Loucy (cell line): Measurements from ENCODE around the gene CACNA1H.

Experiments used
- H2AFZ ChIP-seq: fragments of 200-600 bp; sonication (generic); 2 replicates; pipeline ENCODE4 v1.6.0; 2016; ENCODE audit warnings: antibody characterized with exemption, mild to moderate bottlenecking, low read length, moderate library complexity
- H3F3A ChIP-seq: fragments of 200-600 bp; 2 replicates; pipeline ENCODE4 v1.6.0; 2016; ENCODE audit warnings: antibody characterized with exemption, low read depth, mild to moderate bottlenecking
- H3K27me3 ChIP-seq: fragments of 200-600 bp; sonication (generic); 2 replicates; pipeline ENCODE4 v1.6.1; 2014; ENCODE audit warnings: low read length, mild to moderate bottlenecking; ENCODE audit not compliant: insufficient read depth, poor library complexity, severe bottlenecking
- H3K36me3 ChIP-seq: fragments of 200-600 bp; sonication (generic); 2 replicates; pipeline ENCODE4 v1.6.1; 2016; ENCODE audit warnings: low read length; ENCODE audit not compliant: insufficient read depth
- H3K4me1 ChIP-seq: fragments of 200-600 bp; sonication (generic); 2 replicates; pipeline ENCODE4 v1.5.1; 2014; ENCODE audit warnings: low read length, mild to moderate bottlenecking; ENCODE audit not compliant: insufficient read depth, poor library complexity, severe bottlenecking
- H3K4me2 ChIP-seq: fragments of 200-600 bp; sonication (generic); 2 replicates; pipeline ENCODE4 v1.6.0; 2014; ENCODE audit warnings: antibody characterized with exemption, low read length, low read depth, mild to moderate bottlenecking; ENCODE audit not compliant: poor library complexity, severe bottlenecking
- H3K4me3 ChIP-seq: fragments of 200-600 bp; sonication (generic); 2 replicates; pipeline ENCODE4 v1.5.1; 2014; ENCODE audit warnings: low read length, mild to moderate bottlenecking, mixed read lengths; ENCODE audit not compliant: poor library complexity, severe bottlenecking
- H3K79me2 ChIP-seq: fragments of 200-600 bp; sonication (generic); 2 replicates; pipeline ENCODE4 v1.6.1; 2014; ENCODE audit warnings: low read length; ENCODE audit not compliant: insufficient read depth
- H3K9ac ChIP-seq: fragments of 200-600 bp; sonication (generic); 2 replicates; pipeline ENCODE4 v1.6.0; 2014; ENCODE audit warnings: mild to moderate bottlenecking, low read depth, low read length, moderate library complexity; ENCODE audit not compliant: poor library complexity, severe bottlenecking
- H3K9me2 ChIP-seq: fragments of 200-600 bp; sonication (generic); replicated peaks from 2 replicates; pipeline ENCODE4 v1.6.1; 2016; ENCODE audit warnings: low read depth, low read length, mixed read lengths
- H3K9me3 ChIP-seq: fragments of 200-600 bp; sonication (generic); 2 replicates; pipeline ENCODE4 v1.6.1; 2014; ENCODE audit warnings: mild to moderate bottlenecking, antibody characterized with exemption, low read length, low read depth; ENCODE audit not compliant: insufficient read depth
- H4K20me1 ChIP-seq: fragments of 200-600 bp; sonication (generic); 2 replicates; pipeline ENCODE4 v1.6.0; 2014; ENCODE audit warnings: antibody characterized with exemption, low read length, mild to moderate bottlenecking; ENCODE audit not compliant: insufficient read depth, poor library complexity, severe bottlenecking
- EZH2phosphoT487 ChIP-seq: fragments of 200-600 bp; IDR thresholded peaks from 2 replicates; pipeline ENCODE4 v1.6.1; 2018; ENCODE audit warnings: antibody characterized with exemption, mild to moderate bottlenecking, moderate library complexity, borderline replicate concordance
- TF ChIP-seq, protein P1 (sequence below): fragments of 200-600 bp; sonication (generic); conservative IDR thresholded peaks from 2 replicates; pipeline ENCODE4 v1.5.1; 2014; ENCODE audit warnings: mild to moderate bottlenecking, antibody characterized with exemption, low read length

Gene CACNA1H

GRCh38 chr16:1220098-1220728, 67.3 kb downstream of the CACNA1H start:
- no peak overlapping the region for H3K4me3 ChIP-seq
- H3K4me1 ChIP-seq, result no peaks in the 10 kb centered on the region
- H2AFZ ChIP-seq, result no peak overlapping the region
- H3K27me3 ChIP-seq, result no peaks in the 10 kb centered on the region
- no peak overlapping the region for H3K4me2 ChIP-seq
- TF ChIP-seq EZH2phosphoT487, result no peak
- TF ChIP-seq, protein P1, sequence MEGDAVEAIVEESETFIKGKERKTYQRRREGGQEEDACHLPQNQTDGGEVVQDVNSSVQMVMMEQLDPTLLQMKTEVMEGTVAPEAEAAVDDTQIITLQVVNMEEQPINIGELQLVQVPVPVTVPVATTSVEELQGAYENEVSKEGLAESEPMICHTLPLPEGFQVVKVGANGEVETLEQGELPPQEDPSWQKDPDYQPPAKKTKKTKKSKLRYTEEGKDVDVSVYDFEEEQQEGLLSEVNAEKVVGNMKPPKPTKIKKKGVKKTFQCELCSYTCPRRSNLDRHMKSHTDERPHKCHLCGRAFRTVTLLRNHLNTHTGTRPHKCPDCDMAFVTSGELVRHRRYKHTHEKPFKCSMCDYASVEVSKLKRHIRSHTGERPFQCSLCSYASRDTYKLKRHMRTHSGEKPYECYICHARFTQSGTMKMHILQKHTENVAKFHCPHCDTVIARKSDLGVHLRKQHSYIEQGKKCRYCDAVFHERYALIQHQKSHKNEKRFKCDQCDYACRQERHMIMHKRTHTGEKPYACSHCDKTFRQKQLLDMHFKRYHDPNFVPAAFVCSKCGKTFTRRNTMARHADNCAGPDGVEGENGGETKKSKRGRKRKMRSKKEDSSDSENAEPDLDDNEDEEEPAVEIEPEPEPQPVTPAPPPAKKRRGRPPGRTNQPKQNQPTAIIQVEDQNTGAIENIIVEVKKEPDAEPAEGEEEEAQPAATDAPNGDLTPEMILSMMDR, result no peak
- no peaks in the 10 kb centered on the region for H3K79me2 ChIP-seq
- H3F3A ChIP-seq, result no peaks in the 10 kb centered on the region
- no peaks in the 10 kb centered on the region for H4K20me1 ChIP-seq
- H3K9ac ChIP-seq, result no peak overlapping the region
- no peaks in the 10 kb centered on the region for H3K9me3 ChIP-seq
- H3K36me3 ChIP-seq, result no peaks in the 10 kb centered on the region
- no peaks in the 10 kb centered on the region for H3K9me2 ChIP-seq

DNA sequence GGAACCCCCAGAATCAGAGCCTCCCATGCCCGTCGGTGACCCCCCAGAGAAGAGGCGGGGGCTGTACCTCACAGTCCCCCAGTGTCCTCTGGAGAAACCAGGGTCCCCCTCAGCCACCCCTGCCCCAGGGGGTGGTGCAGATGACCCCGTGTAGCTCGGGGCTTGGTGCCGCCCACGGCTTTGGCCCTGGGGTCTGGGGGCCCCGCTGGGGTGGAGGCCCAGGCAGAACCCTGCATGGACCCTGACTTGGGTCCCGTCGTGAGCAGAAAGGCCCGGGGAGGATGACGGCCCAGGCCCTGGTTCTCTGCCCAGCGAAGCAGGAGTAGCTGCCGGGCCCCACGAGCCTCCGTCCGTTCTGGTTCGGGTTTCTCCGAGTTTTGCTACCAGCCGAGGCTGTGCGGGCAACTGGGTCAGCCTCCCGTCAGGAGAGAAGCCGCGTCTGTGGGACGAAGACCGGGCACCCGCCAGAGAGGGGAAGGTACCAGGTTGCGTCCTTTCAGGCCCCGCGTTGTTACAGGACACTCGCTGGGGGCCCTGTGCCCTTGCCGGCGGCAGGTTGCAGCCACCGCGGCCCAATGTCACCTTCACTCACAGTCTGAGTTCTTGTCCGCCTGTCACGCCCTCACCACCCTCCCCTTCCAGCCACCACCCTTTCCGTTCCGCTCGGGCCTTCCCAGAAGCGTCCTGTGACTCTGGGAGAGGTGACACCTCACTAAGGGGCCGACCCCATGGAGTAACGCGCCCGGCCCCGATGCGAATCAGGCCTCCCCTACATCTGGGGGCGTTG, 68.1 kb downstream of the CACNA1H start:
- Histone ChIP-seq H3K9me3 (no peaks in the 10 kb centered on the region), H3F3A (no peaks in the 10 kb centered on the region), H3K36me3 (no peaks in the 10 kb centered on the region), H3K4me3 (no peak overlapping the region), H3K9me2 (no peaks in the 10 kb centered on the region), H3K4me1 (no peaks in the 10 kb centered on the region), H3K4me2 (no peak overlapping the region), H3K79me2 (no peaks in the 10 kb centered on the region), H2AFZ (no peak overlapping the region), H3K9ac (no peak overlapping the region), H3K27me3 (no peaks in the 10 kb centered on the region), H4K20me1 (no peaks in the 10 kb centered on the region)
- no peak for TF ChIP-seq EZH2phosphoT487
- TF ChIP-seq, protein P1, result no peak

DNA sequence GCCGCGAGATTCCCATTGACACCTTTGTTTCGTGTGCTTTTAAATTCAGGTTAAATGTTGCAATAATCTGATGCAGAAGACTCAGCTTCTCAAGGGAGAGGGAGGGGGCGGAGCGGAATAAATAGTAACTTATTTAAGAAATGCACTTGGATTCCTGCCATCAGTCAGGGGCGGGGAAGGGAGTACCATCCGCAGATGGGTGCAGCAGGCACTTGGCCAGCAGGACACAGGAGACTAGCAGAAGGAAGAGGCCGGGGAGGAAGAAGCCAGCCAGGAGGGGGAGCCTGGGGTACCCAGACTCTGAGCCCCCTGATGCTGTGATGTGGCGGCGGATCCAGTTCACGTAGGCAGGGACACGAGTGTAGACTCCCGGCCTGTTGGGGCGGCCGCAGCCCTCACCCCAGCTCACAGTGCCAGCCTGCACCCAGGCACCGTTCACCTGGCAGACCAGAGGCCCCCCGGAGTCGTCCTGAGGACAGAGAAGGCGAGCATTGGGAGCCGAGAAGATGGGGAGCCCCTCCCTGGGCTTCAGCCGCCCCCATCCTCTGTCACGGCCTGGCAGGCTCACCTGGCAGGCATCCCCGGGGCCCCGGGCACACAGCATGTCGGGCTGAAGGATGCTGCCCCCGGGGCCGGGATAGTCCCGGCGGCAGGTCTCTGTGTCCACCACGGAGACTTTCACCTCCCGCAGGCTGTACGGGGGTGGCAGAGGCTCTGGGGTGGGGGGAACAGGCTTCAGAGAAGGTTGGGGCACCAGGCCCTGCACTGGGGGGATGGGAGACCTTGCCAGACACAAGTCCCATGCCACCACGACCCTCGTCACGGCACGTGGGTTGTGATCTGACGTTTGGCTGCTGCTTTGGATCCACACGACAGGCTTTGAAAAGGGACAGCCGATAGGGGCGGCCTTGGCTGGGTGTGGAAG, 69.0 kb downstream of the CACNA1H start:
- TF ChIP-seq, protein P1, result no peak
- TF ChIP-seq EZH2phosphoT487, result no peak
- no peak overlapping the region for H2AFZ ChIP-seq
- H3K4me3 ChIP-seq, result no peak overlapping the region
- H3K79me2 ChIP-seq, result no peaks in the 10 kb centered on the region
- H3K36me3 ChIP-seq, result no peaks in the 10 kb centered on the region
- H3K9me2 ChIP-seq, result no peaks in the 10 kb centered on the region
- H3K9ac ChIP-seq, result no peak overlapping the region
- H3K9me3 ChIP-seq, result no peaks in the 10 kb centered on the region
- H3F3A ChIP-seq, result no peaks in the 10 kb centered on the region
- H3K27me3 ChIP-seq, result no peaks in the 10 kb centered on the region
- no peaks in the 10 kb centered on the region for H3K4me1 ChIP-seq
- H3K4me2 ChIP-seq, result no peak overlapping the region
- no peaks in the 10 kb centered on the region for H4K20me1 ChIP-seq
